ENCODE results near the gene CXCL17. TPM values are rescaled to one million over a fixed set of nuclear protein-coding genes. Genes with fewer than 3 reads are reported as not detected.

Gene CXCL17
- total RNA-seq, 6 experiments from 2014 or later = not detected

- Mint-ChIP-seq H3K4me1 (ENCODE audit: low read depth) (peaks cover 9% of the 10 kb centered on the region), H3K27me3 (ENCODE audit: insufficient read depth) (peaks cover 3% of the 10 kb centered on the region; the same call in 1 of the 2 replicates), H3K4me3 (no peak within 1 kb of the TSS), H3K27ac (no peak within 1 kb of the TSS), H3K36me3 (ENCODE audit: low read depth) (no peaks in the 10 kb centered on the region), H3K9me3 (no peaks in the 10 kb centered on the region)
- DNase-seq = no peak
- TF ChIP-seq CTCF (IDR thresholded peaks at IDR 0.05) = no peak
Observed at GRCh38 chr19:42427313-42427712, 15.4 kb downstream of the CXCL17 start, which contains the start of gene LIPE. Gene LIPE (minus strand): TSS chr19:42427388. CDS start chr19:42427149, 239 bp downstream.

- no peaks in the 10 kb centered on the region for H3K36me3 Mint-ChIP-seq (ENCODE audit: low read depth)
- no peak overlapping the region for H3K4me3 Mint-ChIP-seq
- H3K27ac Mint-ChIP-seq = no peak overlapping the region
Observed at GRCh38 chr19:42426643-42427042, 16.1 kb downstream of the CXCL17 start.

GRCh38 chr19:42424712-42425131 is 18.0 kb downstream of the CXCL17 start:
- Mint-ChIP-seq H3K27me3 (ENCODE audit: insufficient read depth) (peaks cover 3% of the 10 kb centered on the region; the same call in 1 of the 2 replicates), H3K27ac (no peak overlapping the region), H3K36me3 (ENCODE audit: low read depth) (no peaks in the 10 kb centered on the region), H3K4me1 (ENCODE audit: low read depth) (peaks cover 35% of the 10 kb centered on the region), H3K4me3 (no peak overlapping the region; the same call in 1 of the 2 replicates), H3K9me3 (no peaks in the 10 kb centered on the region)
- TF ChIP-seq CTCF (IDR thresholded peaks at IDR 0.05) = peak; percentile 37
- DNase-seq = no peak

More at GRCh38 chr19:42426643-42427042, 16.1 kb downstream of the CXCL17 start:
- Mint-ChIP-seq H3K27me3 (ENCODE audit: insufficient read depth) (peaks cover 3% of the 10 kb centered on the region; the same call in 1 of the 2 replicates), H3K4me1 (ENCODE audit: low read depth) (peaks cover 15% of the 10 kb centered on the region), H3K9me3 (no peaks in the 10 kb centered on the region)
- no peak for DNase-seq
- no peak for TF ChIP-seq CTCF (IDR thresholded peaks at IDR 0.05)

- TF ChIP-seq CTCF (IDR thresholded peaks at IDR 0.05) = no peak
- H3K36me3 Mint-ChIP-seq (ENCODE audit: low read depth) = no peaks in the 10 kb centered on the region
- H3K4me3 Mint-ChIP-seq = no peak overlapping the region; the same call in 1 of the 2 replicates
- H3K4me1 Mint-ChIP-seq (ENCODE audit: low read depth) = peaks cover 35% of the 10 kb centered on the region
- H3K9me3 Mint-ChIP-seq = no peaks in the 10 kb centered on the region
- DNase-seq = no peak
- peaks cover 3% of the 10 kb centered on the region; the same call in 1 of the 2 replicates for H3K27me3 Mint-ChIP-seq (ENCODE audit: insufficient read depth)
- no peak overlapping the region for H3K27ac Mint-ChIP-seq
Observed at GRCh38 chr19:42424345-42424707, 18.4 kb downstream of the CXCL17 start.

GRCh38 chr19:42423462-42424344 is 19.0 kb downstream of the CXCL17 start:
- Mint-ChIP-seq H3K27ac (peak overlapping the region; percentile 83), H3K4me1 (ENCODE audit: low read depth) (peaks cover 35% of the 10 kb centered on the region), H3K36me3 (ENCODE audit: low read depth) (no peaks in the 10 kb centered on the region), H3K9me3 (no peaks in the 10 kb centered on the region), H3K27me3 (ENCODE audit: insufficient read depth) (peaks cover 3% of the 10 kb centered on the region; the same call in 1 of the 2 replicates), H3K4me3 (peak overlapping the region; percentile 88)
- TF ChIP-seq CTCF (IDR thresholded peaks at IDR 0.05) = no peak
- peak; percentile 84 for DNase-seq

Measured in HFFc6 (cell line).